HepG2 (cell line): Measurements from ENCODE around the gene ATP5MK. TPM values are rescaled to one million over a fixed set of nuclear protein-coding genes. Genes with fewer than 3 reads are reported as not detected.
A peak's percentile ranks its signal among the peaks of the same experiment; 100 is the strongest.

Experiments used
- GATAD2A ChIP-seq: IDR thresholded peaks from 2 replicates; pipeline ENCODE4 v1.6.1; 2016
- MBD4 ChIP-seq: IDR thresholded peaks from 2 replicates; pipeline ENCODE4 v1.6.1; 2012; ENCODE audit warnings: low read length, inconsistent platforms, borderline replicate concordance
- MTF2 ChIP-seq: sonication (generic); formaldehyde crosslinking; IDR thresholded peaks from 2 replicates; pipeline ENCODE4 v1.5.0; 2020; ENCODE audit warnings: missing genetic modification reagents, borderline replicate concordance
- PAWR ChIP-seq: sonication (generic); formaldehyde crosslinking; IDR thresholded peaks from 2 replicates; pipeline ENCODE4 v1.4.0; 2020; ENCODE audit warnings: missing genetic modification reagents, mild to moderate bottlenecking, borderline replicate concordance
- SMC3 ChIP-seq: IDR thresholded peaks from 2 replicates; pipeline ENCODE4 v1.6.1; 2011; ENCODE audit warnings: low read length, improper control_type of control experiment
- SYNCRIP ChIP-seq: fragments of 200-400 bp; formaldehyde crosslinking; IDR thresholded peaks from 2 replicates; pipeline ENCODE4 v1.6.1; 2018; ENCODE audit warnings: mild to moderate bottlenecking, low read depth, low read length; ENCODE audit not compliant: insufficient read depth
- ZNF577 ChIP-seq: sonication (generic); formaldehyde crosslinking; IDR thresholded peaks from 2 replicates; pipeline ENCODE4 v1.4.0; 2020; ENCODE audit warnings: mild to moderate bottlenecking, low read depth, missing genetic modification reagents, borderline replicate concordance
- polyA plus RNA-seq, 8 experiments: library from polyadenylated mRNA; depleted of rRNA in 3 of 8; stranded (reverse) in 7 of 8; unstranded in 1 of 8; fragments of >200 nt; fragmentation: Illumina TruSeq in 4 of 8; extraction: Trizol in 4 of 8; gene quantifications; 2 replicates each; pipeline versions ENCODE4 v1.2.1 to v1.2.3, GENCODE V29; 2011 to 2016; ENCODE audit warnings: low read depth in 4 of 8, missing spikeins in 1 of 8, mixed read lengths in 1 of 8; ENCODE audit not compliant: insufficient read depth in 1 of 8
- total RNA-seq, 5 experiments: library from RNA; depleted of rRNA; stranded (reverse); fragments of >200 nt; fragmentation: Illumina TruSeq; extraction: Trizol; gene quantifications; 2 replicates each; pipeline ENCODE4 v1.2.3, GENCODE V29; 2016; ENCODE audit warnings: low read depth in 1 of 5
- TF ChIP-seq, protein P1 (sequence below): sonication (generic); formaldehyde crosslinking; IDR thresholded peaks from 2 replicates; pipeline ENCODE4 v1.9.0; 2021; ENCODE audit warnings: missing genetic modification reagents, borderline replicate concordance
- TF ChIP-seq, protein P2 (sequence below): sonication (generic); formaldehyde crosslinking; IDR thresholded peaks from 2 replicates; pipeline ENCODE4 v1.5.0; 2020; ENCODE audit warnings: mild to moderate bottlenecking, missing genetic modification reagents, borderline replicate concordance
- TF ChIP-seq, protein P3 (sequence below): sonication (generic); formaldehyde crosslinking; IDR thresholded peaks from 2 replicates; pipeline ENCODE4 v1.4.0; 2020; ENCODE audit warnings: missing genetic modification reagents, borderline replicate concordance
- TF ChIP-seq, protein P4 (sequence below): IDR thresholded peaks from 2 replicates; pipeline ENCODE4 v1.6.1; 2016; ENCODE audit warnings: low read depth
- TF ChIP-seq, protein P5 (sequence below): sonication (generic); formaldehyde crosslinking; IDR thresholded peaks from 2 replicates; pipeline ENCODE4 v1.5.0; 2020; ENCODE audit warnings: missing genetic modification reagents
- TF ChIP-seq, protein P6 (sequence below): IDR thresholded peaks from 2 replicates; pipeline ENCODE4 v1.6.1; 2012; ENCODE audit warnings: low read depth, low read length, improper control_type of control experiment

The ATP5MK gene
- total and polyA plus RNA-seq, 2 of the 13 experiments (the other 11 are each of a cell fraction or from before 2014, with no cell fraction given), result 312 to 517 TPM

DNA sequence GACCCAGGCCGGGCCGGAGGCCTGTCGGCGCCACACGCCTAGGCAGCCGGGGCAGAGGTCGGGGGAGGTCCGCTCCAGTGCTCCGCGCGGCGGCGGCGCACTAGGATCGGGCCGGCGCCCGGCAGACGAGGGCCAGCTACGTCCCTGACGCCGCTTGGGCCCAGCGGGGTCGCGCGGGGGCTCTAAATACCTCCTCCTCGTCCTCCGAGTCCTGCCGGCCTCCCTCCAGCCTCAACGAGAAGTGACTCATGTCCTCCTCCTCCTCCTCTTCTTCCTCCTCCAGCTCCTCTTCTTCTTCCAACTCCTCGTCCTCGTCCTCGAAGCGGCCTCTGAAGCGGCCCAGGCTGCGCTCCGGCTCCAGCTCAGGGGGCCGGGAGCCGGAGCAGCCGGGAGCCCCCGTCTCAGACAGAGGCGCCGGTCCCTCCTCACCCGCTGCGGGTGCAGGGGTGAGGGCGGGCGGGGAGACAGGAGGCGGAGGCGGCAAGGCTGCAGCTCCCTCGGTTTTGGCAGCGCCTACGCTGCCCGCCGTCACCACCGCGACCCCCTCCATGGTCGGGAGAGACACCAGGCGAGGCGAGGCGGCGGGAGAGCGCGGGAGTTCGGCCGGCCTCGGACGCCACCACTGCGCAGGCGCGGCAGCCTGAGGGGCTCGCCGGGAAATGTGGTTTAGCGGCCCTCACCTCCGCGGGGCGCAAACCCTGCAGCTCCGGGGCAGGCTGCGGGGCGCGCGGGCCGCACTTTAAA, 45.6 kb downstream of the ATP5MK start, which contains the start of gene PCGF6 (continued):
- TF ChIP-seq, protein P1, sequence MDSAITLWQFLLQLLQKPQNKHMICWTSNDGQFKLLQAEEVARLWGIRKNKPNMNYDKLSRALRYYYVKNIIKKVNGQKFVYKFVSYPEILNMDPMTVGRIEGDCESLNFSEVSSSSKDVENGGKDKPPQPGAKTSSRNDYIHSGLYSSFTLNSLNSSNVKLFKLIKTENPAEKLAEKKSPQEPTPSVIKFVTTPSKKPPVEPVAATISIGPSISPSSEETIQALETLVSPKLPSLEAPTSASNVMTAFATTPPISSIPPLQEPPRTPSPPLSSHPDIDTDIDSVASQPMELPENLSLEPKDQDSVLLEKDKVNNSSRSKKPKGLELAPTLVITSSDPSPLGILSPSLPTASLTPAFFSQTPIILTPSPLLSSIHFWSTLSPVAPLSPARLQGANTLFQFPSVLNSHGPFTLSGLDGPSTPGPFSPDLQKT (CRISPR knock-in tag), result no peak
- TF ChIP-seq, protein P2, sequence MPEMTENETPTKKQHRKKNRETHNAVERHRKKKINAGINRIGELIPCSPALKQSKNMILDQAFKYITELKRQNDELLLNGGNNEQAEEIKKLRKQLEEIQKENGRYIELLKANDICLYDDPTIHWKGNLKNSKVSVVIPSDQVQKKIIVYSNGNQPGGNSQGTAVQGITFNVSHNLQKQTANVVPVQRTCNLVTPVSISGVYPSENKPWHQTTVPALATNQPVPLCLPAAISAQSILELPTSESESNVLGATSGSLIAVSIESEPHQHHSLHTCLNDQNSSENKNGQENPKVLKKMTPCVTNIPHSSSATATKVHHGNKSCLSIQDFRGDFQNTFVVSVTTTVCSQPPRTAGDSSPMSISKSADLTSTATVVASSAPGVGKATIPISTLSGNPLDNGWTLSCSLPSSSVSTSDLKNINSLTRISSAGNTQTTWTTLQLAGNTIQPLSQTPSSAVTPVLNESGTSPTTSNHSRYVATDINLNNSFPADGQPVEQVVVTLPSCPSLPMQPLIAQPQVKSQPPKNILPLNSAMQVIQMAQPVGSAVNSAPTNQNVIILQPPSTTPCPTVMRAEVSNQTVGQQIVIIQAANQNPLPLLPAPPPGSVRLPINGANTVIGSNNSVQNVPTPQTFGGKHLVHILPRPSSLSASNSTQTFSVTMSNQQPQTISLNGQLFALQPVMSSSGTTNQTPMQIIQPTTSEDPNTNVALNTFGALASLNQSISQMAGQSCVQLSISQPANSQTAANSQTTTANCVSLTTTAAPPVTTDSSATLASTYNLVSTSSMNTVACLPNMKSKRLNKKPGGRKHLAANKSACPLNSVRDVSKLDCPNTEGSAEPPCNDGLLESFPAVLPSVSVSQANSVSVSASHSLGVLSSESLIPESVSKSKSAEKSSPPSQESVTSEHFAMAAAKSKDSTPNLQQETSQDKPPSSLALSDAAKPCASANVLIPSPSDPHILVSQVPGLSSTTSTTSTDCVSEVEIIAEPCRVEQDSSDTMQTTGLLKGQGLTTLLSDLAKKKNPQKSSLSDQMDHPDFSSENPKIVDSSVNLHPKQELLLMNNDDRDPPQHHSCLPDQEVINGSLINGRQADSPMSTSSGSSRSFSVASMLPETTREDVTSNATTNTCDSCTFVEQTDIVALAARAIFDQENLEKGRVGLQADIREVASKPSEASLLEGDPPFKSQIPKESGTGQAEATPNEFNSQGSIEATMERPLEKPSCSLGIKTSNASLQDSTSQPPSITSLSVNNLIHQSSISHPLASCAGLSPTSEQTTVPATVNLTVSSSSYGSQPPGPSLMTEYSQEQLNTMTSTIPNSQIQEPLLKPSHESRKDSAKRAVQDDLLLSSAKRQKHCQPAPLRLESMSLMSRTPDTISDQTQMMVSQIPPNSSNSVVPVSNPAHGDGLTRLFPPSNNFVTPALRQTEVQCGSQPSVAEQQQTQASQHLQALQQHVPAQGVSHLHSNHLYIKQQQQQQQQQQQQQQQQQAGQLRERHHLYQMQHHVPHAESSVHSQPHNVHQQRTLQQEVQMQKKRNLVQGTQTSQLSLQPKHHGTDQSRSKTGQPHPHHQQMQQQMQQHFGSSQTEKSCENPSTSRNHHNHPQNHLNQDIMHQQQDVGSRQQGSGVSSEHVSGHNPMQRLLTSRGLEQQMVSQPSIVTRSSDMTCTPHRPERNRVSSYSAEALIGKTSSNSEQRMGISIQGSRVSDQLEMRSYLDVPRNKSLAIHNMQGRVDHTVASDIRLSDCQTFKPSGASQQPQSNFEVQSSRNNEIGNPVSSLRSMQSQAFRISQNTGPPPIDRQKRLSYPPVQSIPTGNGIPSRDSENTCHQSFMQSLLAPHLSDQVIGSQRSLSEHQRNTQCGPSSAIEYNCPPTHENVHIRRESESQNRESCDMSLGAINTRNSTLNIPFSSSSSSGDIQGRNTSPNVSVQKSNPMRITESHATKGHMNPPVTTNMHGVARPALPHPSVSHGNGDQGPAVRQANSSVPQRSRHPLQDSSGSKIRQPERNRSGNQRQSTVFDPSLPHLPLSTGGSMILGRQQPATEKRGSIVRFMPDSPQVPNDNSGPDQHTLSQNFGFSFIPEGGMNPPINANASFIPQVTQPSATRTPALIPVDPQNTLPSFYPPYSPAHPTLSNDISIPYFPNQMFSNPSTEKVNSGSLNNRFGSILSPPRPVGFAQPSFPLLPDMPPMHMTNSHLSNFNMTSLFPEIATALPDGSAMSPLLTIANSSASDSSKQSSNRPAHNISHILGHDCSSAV, result no peak
- TF ChIP-seq MBD4 (no peak), SMC3 (no peak), GATAD2A (CRISPR knock-in tag) (no peak), MTF2 (CRISPR knock-in tag) (no peak; the same call in 1 of the 2 replicates), SYNCRIP (no peak), ZNF577 (no peak), PAWR (CRISPR knock-in tag) (0 out of 2 replicates have a peak, but pooled peaks have one; percentile 17)
- TF ChIP-seq, protein P3, sequence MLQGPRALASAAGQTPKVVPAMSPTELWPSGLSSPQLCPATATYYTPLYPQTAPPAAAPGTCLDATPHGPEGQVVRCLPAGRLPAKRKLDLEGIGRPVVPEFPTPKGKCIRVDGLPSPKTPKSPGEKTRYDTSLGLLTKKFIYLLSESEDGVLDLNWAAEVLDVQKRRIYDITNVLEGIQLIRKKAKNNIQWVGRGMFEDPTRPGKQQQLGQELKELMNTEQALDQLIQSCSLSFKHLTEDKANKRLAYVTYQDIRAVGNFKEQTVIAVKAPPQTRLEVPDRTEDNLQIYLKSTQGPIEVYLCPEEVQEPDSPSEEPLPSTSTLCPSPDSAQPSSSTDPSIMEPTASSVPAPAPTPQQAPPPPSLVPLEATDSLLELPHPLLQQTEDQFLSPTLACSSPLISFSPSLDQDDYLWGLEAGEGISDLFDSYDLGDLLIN (CRISPR knock-in tag), result no peak
- TF ChIP-seq, protein P4, sequence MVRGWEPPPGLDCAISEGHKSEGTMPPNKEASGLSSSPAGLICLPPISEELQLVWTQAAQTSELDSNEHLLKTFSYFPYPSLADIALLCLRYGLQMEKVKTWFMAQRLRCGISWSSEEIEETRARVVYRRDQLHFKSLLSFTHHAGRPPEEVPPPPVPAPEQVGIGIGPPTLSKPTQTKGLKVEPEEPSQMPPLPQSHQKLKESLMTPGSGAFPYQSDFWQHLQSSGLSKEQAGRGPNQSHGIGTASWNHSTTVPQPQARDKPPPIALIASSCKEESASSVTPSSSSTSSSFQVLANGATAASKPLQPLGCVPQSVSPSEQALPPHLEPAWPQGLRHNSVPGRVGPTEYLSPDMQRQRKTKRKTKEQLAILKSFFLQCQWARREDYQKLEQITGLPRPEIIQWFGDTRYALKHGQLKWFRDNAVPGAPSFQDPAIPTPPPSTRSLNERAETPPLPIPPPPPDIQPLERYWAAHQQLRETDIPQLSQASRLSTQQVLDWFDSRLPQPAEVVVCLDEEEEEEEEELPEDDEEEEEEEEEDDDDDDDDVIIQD (CRISPR knock-in tag), result no peak
- TF ChIP-seq, protein P5, sequence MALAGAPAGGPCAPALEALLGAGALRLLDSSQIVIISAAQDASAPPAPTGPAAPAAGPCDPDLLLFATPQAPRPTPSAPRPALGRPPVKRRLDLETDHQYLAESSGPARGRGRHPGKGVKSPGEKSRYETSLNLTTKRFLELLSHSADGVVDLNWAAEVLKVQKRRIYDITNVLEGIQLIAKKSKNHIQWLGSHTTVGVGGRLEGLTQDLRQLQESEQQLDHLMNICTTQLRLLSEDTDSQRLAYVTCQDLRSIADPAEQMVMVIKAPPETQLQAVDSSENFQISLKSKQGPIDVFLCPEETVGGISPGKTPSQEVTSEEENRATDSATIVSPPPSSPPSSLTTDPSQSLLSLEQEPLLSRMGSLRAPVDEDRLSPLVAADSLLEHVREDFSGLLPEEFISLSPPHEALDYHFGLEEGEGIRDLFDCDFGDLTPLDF, result peak; percentile 86
- TF ChIP-seq, protein P6, sequence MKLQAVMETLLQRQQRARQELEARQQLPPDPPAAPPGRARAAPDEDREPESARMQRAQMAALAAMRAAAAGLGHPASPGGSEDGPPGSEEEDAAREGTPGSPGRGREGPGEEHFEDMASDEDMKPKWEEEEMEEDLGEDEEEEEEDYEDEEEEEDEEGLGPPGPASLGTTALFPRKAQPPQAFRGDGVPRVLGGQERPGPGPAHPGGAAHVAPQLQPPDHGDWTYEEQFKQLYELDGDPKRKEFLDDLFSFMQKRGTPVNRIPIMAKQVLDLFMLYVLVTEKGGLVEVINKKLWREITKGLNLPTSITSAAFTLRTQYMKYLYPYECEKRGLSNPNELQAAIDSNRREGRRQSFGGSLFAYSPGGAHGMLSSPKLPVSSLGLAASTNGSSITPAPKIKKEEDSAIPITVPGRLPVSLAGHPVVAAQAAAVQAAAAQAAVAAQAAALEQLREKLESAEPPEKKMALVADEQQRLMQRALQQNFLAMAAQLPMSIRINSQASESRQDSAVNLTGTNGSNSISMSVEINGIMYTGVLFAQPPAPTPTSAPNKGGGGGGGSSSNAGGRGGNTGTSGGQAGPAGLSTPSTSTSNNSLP, result no peak
